GM19468 (cell line): ENCODE results near the gene BTBD2.

Experiments used
- ATAC-seq: cut with Tn5 transposase; IDR thresholded peaks from one replicate; pipeline ENCODE4 v1.9.1; 2021; ENCODE audit warnings: mild to moderate bottlenecking, moderate library complexity, moderate number of reproducible peaks; ENCODE audit not compliant: unreplicated experiment; ENCODE audit errors: extremely low read depth

Gene BTBD2

GRCh38 chr19:1968279-1969175 is 47.0 kb downstream of the BTBD2 start:
- ATAC-seq: no peak

GRCh38 chr19:1967087-1967608 is 48.4 kb downstream of the BTBD2 start:
- ATAC-seq: no peak

GRCh38 chr19:1962674-1963073 is 52.8 kb downstream of the BTBD2 start:
- ATAC-seq: no peak

GRCh38 chr19:1961000-1961883 is 54.3 kb downstream of the BTBD2 start:
- no peak for ATAC-seq

GRCh38 chr19:1959928-1960589 is 55.5 kb downstream of the BTBD2 start:
- no peak for ATAC-seq

GRCh38 chr19:1957562-1958248 is 57.8 kb downstream of the BTBD2 start:
- ATAC-seq: no peak

- no peak for ATAC-seq
Measured at GRCh38 chr19:1956868-1957492, 58.5 kb downstream of the BTBD2 start.

GRCh38 chr19:1956122-1956494 is 59.4 kb downstream of the BTBD2 start:
- no peak for ATAC-seq

GRCh38 chr19:1955171-1956121 is 60.1 kb downstream of the BTBD2 start:
- no peak for ATAC-seq

- ATAC-seq: no peak
Measured at GRCh38 chr19:1954532-1954933, 61.0 kb downstream of the BTBD2 start.

- ATAC-seq: no peak
Measured at GRCh38 chr19:1953441-1954094, 61.9 kb downstream of the BTBD2 start.

GRCh38 chr19:1953037-1953436 is 62.5 kb downstream of the BTBD2 start:
- no peak for ATAC-seq

GRCh38 chr19:1952635-1953034 is 62.9 kb downstream of the BTBD2 start:
- ATAC-seq: no peak

GRCh38 chr19:1950640-1951039 is 64.9 kb downstream of the BTBD2 start:
- no peak for ATAC-seq

GRCh38 chr19:1949304-1950101 is 66.0 kb downstream of the BTBD2 start:
- ATAC-seq: no peak

GRCh38 chr19:1947651-1948209 is 67.8 kb downstream of the BTBD2 start:
- no peak for ATAC-seq

- no peak for ATAC-seq
Measured at GRCh38 chr19:1945899-1946298, 69.6 kb downstream of the BTBD2 start.
